ENCODE data around the gene GOPC. TPM values are rescaled to one million over a fixed set of nuclear protein-coding genes. Genes with fewer than 3 reads are reported as not detected.

GOPC gene
- total RNA-seq, 1 experiment from 2014 or later, result 33.5 TPM

DNA sequence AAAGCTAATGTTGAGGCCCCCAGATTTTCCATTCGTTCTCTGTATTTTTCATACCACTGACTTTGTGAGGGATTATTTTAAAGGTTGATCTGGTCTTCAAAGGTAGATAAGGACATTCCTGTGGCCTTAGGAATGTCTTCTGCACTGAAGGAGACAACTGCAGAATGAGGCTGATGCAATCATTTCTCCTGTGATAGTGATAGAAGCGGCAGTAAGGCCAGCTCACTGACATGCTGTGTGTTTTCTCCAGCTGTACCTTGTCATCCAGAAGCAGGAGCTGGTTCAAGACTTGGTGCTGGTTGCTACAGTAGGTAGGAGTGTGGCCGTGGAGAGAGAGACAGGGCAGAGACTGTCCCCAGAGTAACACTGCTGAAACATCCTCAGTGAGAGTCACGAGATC, 66.0 kb downstream of the GOPC start:
- H3K27ac Mint-ChIP-seq (ENCODE audit: unreplicated experiment), result peak overlapping the region; percentile 72
- intact Hi-C loops (cut with micrococcal nuclease; ENCODE audit: unreplicated experiment), result no loop called here
- no peak for DNase-seq
- CTCF ChIA-PET, result no interaction called here
- TF ChIP-seq, protein P1, sequence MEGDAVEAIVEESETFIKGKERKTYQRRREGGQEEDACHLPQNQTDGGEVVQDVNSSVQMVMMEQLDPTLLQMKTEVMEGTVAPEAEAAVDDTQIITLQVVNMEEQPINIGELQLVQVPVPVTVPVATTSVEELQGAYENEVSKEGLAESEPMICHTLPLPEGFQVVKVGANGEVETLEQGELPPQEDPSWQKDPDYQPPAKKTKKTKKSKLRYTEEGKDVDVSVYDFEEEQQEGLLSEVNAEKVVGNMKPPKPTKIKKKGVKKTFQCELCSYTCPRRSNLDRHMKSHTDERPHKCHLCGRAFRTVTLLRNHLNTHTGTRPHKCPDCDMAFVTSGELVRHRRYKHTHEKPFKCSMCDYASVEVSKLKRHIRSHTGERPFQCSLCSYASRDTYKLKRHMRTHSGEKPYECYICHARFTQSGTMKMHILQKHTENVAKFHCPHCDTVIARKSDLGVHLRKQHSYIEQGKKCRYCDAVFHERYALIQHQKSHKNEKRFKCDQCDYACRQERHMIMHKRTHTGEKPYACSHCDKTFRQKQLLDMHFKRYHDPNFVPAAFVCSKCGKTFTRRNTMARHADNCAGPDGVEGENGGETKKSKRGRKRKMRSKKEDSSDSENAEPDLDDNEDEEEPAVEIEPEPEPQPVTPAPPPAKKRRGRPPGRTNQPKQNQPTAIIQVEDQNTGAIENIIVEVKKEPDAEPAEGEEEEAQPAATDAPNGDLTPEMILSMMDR (IDR thresholded peaks at IDR 0.05; ENCODE audit: unreplicated experiment), result no peak
- H3K36me3 Mint-ChIP-seq (ENCODE audit: insufficient read depth, unreplicated experiment), result peaks cover 25% of the 10 kb centered on the region
- BruUV-seq (replicated peaks), result no TSS peak
- H3K9me3 Mint-ChIP-seq (ENCODE audit: low read depth, unreplicated experiment), result no peaks in the 10 kb centered on the region
- no peaks in the 10 kb centered on the region for H3K27me3 Mint-ChIP-seq (ENCODE audit: unreplicated experiment)
- no peak overlapping the region for H3K4me3 Mint-ChIP-seq (ENCODE audit: low read depth, unreplicated experiment)
- peaks cover 10% of the 10 kb centered on the region for H3K4me1 Mint-ChIP-seq (ENCODE audit: low read depth, unreplicated experiment)

GRCh38 chr6:117534974-117535373, 67.3 kb downstream of the GOPC start:
- Mint-ChIP-seq H3K9me3 (ENCODE audit: low read depth, unreplicated experiment) (no peaks in the 10 kb centered on the region), H3K36me3 (ENCODE audit: insufficient read depth, unreplicated experiment) (peaks cover 16% of the 10 kb centered on the region), H3K4me1 (ENCODE audit: low read depth, unreplicated experiment) (peaks cover 10% of the 10 kb centered on the region), H3K27me3 (ENCODE audit: unreplicated experiment) (no peaks in the 10 kb centered on the region), H3K27ac (ENCODE audit: unreplicated experiment) (no peak overlapping the region), H3K4me3 (ENCODE audit: low read depth, unreplicated experiment) (no peak overlapping the region)
- TF ChIP-seq, protein P1 (IDR thresholded peaks at IDR 0.05; ENCODE audit: unreplicated experiment), result no peak
- CTCF ChIA-PET, result no interaction called here
- DNase-seq, result no peak
- intact Hi-C loops (cut with micrococcal nuclease; ENCODE audit: unreplicated experiment), result no loop called here
- BruUV-seq (replicated peaks), result no TSS peak

DNA sequence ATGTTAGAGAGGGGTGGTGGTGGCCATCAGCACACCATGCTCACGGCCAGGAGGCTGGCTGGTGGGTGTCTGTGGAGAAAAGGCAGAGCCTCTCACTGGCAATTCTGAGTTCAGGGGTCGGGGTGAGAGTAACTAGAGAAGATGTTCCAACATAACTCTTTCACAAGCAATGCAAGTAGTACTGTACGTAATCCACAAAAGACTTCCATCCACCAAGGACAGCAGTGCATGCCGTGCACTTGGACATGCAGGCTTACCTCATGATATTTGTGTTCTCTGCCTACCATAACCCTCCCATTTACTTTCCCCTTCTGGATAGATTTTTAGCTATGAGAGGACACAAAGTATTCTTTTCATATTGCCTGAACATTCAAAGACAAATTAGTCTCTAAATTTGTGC, 68.5 kb downstream of the GOPC start:
- no peak overlapping the region for H3K4me3 Mint-ChIP-seq (ENCODE audit: low read depth, unreplicated experiment)
- CTCF ChIA-PET, result no interaction called here
- TF ChIP-seq, protein P1 (IDR thresholded peaks at IDR 0.05; ENCODE audit: unreplicated experiment), result no peak
- peaks cover 10% of the 10 kb centered on the region for H3K4me1 Mint-ChIP-seq (ENCODE audit: low read depth, unreplicated experiment)
- intact Hi-C loops (cut with micrococcal nuclease; ENCODE audit: unreplicated experiment), result no loop called here
- H3K27ac Mint-ChIP-seq (ENCODE audit: unreplicated experiment), result no peak overlapping the region
- peaks cover 6% of the 10 kb centered on the region for H3K36me3 Mint-ChIP-seq (ENCODE audit: insufficient read depth, unreplicated experiment)
- no peaks in the 10 kb centered on the region for H3K27me3 Mint-ChIP-seq (ENCODE audit: unreplicated experiment)
- no peaks in the 10 kb centered on the region for H3K9me3 Mint-ChIP-seq (ENCODE audit: low read depth, unreplicated experiment)
- no TSS peak for BruUV-seq (replicated peaks)
- no peak for DNase-seq

DNA sequence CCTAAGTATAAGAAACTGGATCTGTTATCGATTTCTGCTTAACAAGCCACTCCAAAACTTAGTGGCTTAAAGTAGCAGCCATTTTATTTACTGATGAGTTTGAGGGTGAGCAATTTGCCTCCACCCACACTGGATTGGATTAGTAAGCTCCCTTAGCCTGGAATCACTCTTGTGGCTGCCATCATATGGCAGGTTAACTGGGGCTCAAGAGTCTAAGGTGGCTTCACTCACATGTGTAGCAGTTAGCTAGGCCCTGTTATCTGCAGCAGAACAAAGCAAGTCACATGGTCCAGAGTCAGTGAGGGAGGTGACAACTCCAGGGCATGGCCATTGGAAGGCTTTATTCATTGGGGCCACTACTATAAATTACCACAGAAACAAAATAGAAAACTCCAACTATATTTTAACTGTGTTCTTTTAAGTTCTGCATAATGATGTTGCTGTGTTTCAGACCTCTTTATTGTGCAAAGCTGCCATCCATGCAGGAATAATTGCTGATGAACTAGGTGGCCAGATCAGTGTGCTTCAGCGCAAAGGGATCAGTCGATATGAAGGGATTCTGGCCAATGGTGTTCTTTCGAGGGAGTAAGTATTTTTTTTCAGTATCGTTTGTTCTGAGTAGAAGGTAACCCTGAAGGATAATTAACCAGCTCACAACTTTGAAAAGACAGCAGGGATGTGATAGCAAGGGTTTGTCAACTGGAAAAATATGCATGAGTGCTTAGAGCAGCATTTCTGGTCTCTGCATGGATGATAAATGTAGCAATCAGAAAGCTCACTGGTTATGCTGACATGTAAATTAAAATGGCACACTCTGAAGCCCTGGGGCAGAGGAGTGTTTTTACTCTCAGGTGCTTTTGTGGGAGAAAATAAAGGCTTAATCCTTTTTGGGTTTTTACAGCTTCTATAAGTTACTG, 70.2 kb downstream of the GOPC start:
- TF ChIP-seq, protein P1 (IDR thresholded peaks at IDR 0.05; ENCODE audit: unreplicated experiment), result no peak
- CTCF ChIA-PET, result no interaction called here
- no peaks in the 10 kb centered on the region for H3K27me3 Mint-ChIP-seq (ENCODE audit: unreplicated experiment)
- H3K4me1 Mint-ChIP-seq (ENCODE audit: low read depth, unreplicated experiment), result peaks cover 10% of the 10 kb centered on the region
- H3K27ac Mint-ChIP-seq (ENCODE audit: unreplicated experiment), result no peak overlapping the region
- H3K9me3 Mint-ChIP-seq (ENCODE audit: low read depth, unreplicated experiment), result no peaks in the 10 kb centered on the region
- BruUV-seq (replicated peaks), result no TSS peak
- no peak for DNase-seq
- H3K4me3 Mint-ChIP-seq (ENCODE audit: low read depth, unreplicated experiment), result no peak overlapping the region
- intact Hi-C loops (cut with micrococcal nuclease; ENCODE audit: unreplicated experiment), result no loop called here
- no peaks in the 10 kb centered on the region for H3K36me3 Mint-ChIP-seq (ENCODE audit: insufficient read depth, unreplicated experiment)

Measured in Calu3 (cell line).